Rectal smooth muscle tissue (tissue), 1 donor: ENCODE results near the gene CORO1A.
"Not testable (repeated sequence)": the region's sequence is repeated elsewhere in the genome, so short reads cannot be mapped to it uniquely, and the experiment has no call there.

ENCODE experiments used
- H3K27ac ChIP-seq: one replicate; pipeline ENCODE4 v1.7.0; 2013; ENCODE audit warnings: low read depth, low read length, inconsistent platforms
- H3K27me3 ChIP-seq: one replicate; pipeline ENCODE4 v1.7.0; 2013; ENCODE audit warnings: low read length; ENCODE audit not compliant: control insufficient read depth, insufficient read depth
- H3K36me3 ChIP-seq: one replicate; pipeline ENCODE4 v1.7.0; 2013; ENCODE audit warnings: low read length; ENCODE audit not compliant: control insufficient read depth, insufficient read depth
- H3K4me1 ChIP-seq: one replicate; pipeline ENCODE4 v1.7.0; 2013; ENCODE audit warnings: low read length; ENCODE audit not compliant: control insufficient read depth, insufficient read depth
- H3K4me3 ChIP-seq: one replicate; pipeline ENCODE4 v1.7.0; 2013; ENCODE audit warnings: low read length
- H3K9ac ChIP-seq: one replicate; pipeline ENCODE4 v1.7.0; 2013; ENCODE audit warnings: low read length

CORO1A gene

DNA sequence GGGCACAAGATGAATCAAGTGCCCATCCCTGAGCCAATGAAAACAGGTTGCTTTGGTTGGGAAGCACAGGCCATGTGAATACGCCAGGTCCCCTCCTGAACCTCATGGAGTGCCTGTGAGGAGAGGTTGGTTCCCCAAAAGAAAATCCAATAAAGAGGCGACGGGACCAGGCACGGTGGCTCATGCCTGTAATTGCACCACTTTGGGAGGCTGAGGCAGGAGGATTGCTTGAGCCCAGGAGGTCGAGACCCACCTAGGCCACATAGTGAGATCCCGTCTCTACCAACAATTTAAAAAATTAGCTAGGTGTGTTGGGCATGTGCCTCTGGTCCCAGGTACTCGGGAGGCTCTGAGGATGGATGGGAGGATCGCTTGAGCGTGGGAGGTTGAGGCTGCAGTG, 3.5 kb upstream of the CORO1A start:
- no peaks in the 10 kb centered on the region for H3K4me1 ChIP-seq
- no peak overlapping the region for H3K27ac ChIP-seq
- H3K36me3 ChIP-seq, result no peaks in the 10 kb centered on the region
- no peaks in the 10 kb centered on the region for H3K27me3 ChIP-seq
- no peak overlapping the region for H3K9ac ChIP-seq
- H3K4me3 ChIP-seq, result no peak overlapping the region

GRCh38 chr16:30180741-30181140, 2.7 kb upstream of the CORO1A start:
- no peak overlapping the region for H3K9ac ChIP-seq

DNA sequence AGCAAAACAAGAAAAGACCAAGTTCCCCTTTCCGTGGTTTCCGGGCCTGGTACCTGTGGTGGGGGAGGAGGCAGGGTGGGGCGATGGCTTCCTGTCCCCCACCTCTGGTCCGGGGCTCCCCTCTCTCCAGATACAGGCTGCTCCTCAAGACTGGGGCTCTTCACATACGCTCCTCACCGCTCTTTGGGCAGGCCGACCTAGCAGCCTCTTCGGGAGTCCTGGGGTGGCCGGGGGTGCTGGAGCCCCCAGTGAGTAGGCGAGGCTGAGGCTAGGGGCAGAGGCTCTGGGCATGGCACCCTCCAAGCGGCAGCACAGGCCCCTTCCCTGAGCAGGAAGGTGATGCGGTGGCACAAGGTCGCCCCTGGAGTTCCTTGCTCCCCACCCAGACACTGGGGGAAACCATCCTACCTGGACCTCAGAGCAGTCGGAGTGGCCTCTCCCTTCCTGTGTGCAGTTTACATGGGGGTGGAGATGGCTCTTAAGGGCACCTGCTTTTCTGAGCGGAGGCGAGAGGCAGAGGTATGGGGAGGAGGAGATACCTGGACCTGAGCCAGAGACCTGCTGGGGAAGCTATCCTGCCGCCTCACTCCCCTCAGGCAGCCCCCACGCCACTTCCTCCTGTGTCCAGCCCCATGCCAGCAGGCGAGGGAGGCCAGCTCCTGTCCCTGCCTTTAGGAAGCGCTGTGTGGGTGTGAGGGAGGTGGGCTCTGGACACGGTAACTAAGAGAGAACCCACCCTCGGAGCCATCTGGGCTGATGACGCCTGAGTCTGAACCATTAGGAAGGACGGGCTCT, 891 bp downstream of the CORO1A start:
- H3K4me1 ChIP-seq, result no peaks in the 10 kb centered on the region
- H3K27ac ChIP-seq, result no peak overlapping the region
- no peak overlapping the region for H3K9ac ChIP-seq
- no peaks in the 10 kb centered on the region for H3K36me3 ChIP-seq
- no peaks in the 10 kb centered on the region for H3K27me3 ChIP-seq
- peak overlapping the region; percentile 71 for H3K4me3 ChIP-seq

More at GRCh38 chr16:30180741-30181140, 2.7 kb upstream of the CORO1A start:
- no peak overlapping the region for H3K27ac ChIP-seq
- H3K4me1 ChIP-seq, result no peaks in the 10 kb centered on the region
- H3K27me3 ChIP-seq, result no peaks in the 10 kb centered on the region
- H3K4me3 ChIP-seq, result no peak overlapping the region
- H3K36me3 ChIP-seq, result no peaks in the 10 kb centered on the region

- Histone ChIP-seq H3K27ac (no peak overlapping the region), H3K9ac (no peak overlapping the region), H3K4me1 (no peaks in the 10 kb centered on the region), H3K27me3 (no peaks in the 10 kb centered on the region), H3K4me3 (peak overlapping the region; percentile 71), H3K36me3 (no peaks in the 10 kb centered on the region)
Observed at GRCh38 chr16:30184891-30185682, 1.7 kb downstream of the CORO1A start.

GRCh38 chr16:30185683-30186421, 2.5 kb downstream of the CORO1A start:
- Histone ChIP-seq H3K4me3 (peak overlapping the region; percentile 71), H3K36me3 (no peaks in the 10 kb centered on the region), H3K9ac (no peak overlapping the region), H3K27ac (no peak overlapping the region), H3K27me3 (no peaks in the 10 kb centered on the region), H3K4me1 (no peaks in the 10 kb centered on the region)

- Histone ChIP-seq H3K27ac (no peak overlapping the region), H3K9ac (no peak overlapping the region), H3K27me3 (no peaks in the 10 kb centered on the region), H3K36me3 (no peaks in the 10 kb centered on the region), H3K4me1 (no peaks in the 10 kb centered on the region), H3K4me3 (peak overlapping the region; percentile 42)
Observed at GRCh38 chr16:30186444-30186781, 3.0 kb downstream of the CORO1A start.

- H3K4me3 ChIP-seq, result peak overlapping the region; percentile 42
- H3K9ac ChIP-seq, result no peak overlapping the region
- no peaks in the 10 kb centered on the region for H3K27me3 ChIP-seq
- no peaks in the 10 kb centered on the region for H3K4me1 ChIP-seq
- no peak overlapping the region for H3K27ac ChIP-seq
- H3K36me3 ChIP-seq, result no peaks in the 10 kb centered on the region
Observed at GRCh38 chr16:30186782-30187555, 3.6 kb downstream of the CORO1A start.

DNA sequence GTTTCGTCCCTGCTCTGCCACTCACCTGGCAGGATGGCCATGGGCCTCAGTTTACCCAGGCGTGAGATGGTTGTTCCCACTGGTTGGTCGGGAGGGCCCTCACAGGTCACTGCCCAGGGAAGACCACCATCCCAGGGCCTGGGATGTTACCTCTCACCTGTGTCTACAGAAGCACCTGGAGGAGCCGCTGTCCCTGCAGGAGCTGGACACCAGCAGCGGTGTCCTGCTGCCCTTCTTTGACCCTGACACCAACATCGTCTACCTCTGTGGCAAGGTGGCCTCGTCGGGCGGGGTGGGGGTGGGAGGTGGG, 4.1 kb downstream of the CORO1A start:
- H3K4me3 ChIP-seq, result no peak overlapping the region
- no peaks in the 10 kb centered on the region for H3K4me1 ChIP-seq
- no peaks in the 10 kb centered on the region for H3K27me3 ChIP-seq
- H3K27ac ChIP-seq, result no peak overlapping the region
- no peaks in the 10 kb centered on the region for H3K36me3 ChIP-seq
- no peak overlapping the region for H3K9ac ChIP-seq

DNA sequence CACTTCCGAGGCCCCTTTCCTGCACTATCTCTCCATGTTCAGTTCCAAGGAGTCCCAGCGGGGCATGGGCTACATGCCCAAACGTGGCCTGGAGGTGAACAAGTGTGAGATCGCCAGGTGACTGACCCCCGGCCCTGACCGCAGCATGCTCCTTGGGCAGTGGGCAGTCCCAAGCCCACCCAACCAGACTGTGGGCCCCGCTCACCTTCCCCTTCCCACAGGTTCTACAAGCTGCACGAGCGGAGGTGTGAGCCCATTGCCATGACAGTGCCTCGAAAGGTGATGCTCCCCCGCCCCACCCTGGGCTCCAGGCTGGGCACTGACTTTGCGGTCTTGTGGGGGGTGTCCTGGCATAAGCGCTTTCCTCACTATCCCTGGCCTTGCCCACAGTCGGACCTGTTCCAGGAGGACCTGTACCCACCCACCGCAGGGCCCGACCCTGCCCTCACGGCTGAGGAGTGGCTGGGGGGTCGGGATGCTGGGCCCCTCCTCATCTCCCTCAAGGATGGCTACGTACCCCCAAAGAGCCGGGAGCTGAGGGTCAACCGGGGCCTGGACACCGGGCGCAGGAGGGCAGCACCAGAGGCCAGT, 4.7 kb downstream of the CORO1A start:
- H3K27me3 ChIP-seq, result no peaks in the 10 kb centered on the region
- no peak overlapping the region for H3K4me3 ChIP-seq
- H3K9ac ChIP-seq, result no peak overlapping the region
- no peaks in the 10 kb centered on the region for H3K36me3 ChIP-seq
- no peak overlapping the region for H3K27ac ChIP-seq
- H3K4me1 ChIP-seq, result no peaks in the 10 kb centered on the region

- H3K4me1 ChIP-seq, H3K4me3 ChIP-seq, H3K9ac ChIP-seq, H3K36me3 ChIP-seq, H3K27me3 ChIP-seq, H3K27ac ChIP-seq: not testable (repeated sequence)
Observed at GRCh38 chr16:30191158-30191557, 7.8 kb downstream of the CORO1A start.

DNA sequence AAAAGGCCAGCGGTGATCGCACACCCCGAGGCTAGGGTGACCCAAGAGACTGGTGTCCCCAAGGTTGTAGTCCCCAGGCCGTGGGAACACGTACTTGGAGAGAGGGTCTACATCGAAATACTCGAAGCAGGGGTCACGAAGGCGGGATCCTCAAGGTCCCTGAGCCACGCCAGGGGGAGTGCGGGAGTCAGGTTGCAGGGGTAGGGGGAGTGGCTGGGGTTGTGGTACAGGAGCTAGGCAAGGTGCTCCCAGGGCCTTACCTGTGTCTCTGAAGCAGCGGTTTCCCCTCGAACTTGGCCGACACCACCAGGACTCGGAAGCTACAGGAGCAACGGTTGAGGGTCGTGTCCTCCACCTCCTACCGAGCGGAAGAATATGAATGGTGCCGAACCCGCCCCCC, 9.7 kb downstream of the CORO1A start:
- H3K36me3 ChIP-seq, H3K4me1 ChIP-seq, H3K27ac ChIP-seq, H3K27me3 ChIP-seq, H3K4me3 ChIP-seq, H3K9ac ChIP-seq: not testable (repeated sequence)

- H3K36me3 ChIP-seq, H3K9ac ChIP-seq, H3K27ac ChIP-seq, H3K4me1 ChIP-seq, H3K27me3 ChIP-seq: not testable (repeated sequence)
- H3K4me3 ChIP-seq, result peak within 1 kb of the TSS; percentile 48
Observed at GRCh38 chr16:30193615-30194014, 10.2 kb downstream of the CORO1A start, which contains the start of the genes BOLA2B and SLX1A. Gene BOLA2B, minus strand, starts transcription at chr16:30193666. Its CDS starts 71 bp downstream, at chr16:30193595. Gene SLX1A, plus strand, starts transcription at chr16:30193875. Its CDS starts 210 bp downstream, at chr16:30194085.
